ENCODE measurements around the gene HSP90AB1.

Gene HSP90AB1

DNA sequence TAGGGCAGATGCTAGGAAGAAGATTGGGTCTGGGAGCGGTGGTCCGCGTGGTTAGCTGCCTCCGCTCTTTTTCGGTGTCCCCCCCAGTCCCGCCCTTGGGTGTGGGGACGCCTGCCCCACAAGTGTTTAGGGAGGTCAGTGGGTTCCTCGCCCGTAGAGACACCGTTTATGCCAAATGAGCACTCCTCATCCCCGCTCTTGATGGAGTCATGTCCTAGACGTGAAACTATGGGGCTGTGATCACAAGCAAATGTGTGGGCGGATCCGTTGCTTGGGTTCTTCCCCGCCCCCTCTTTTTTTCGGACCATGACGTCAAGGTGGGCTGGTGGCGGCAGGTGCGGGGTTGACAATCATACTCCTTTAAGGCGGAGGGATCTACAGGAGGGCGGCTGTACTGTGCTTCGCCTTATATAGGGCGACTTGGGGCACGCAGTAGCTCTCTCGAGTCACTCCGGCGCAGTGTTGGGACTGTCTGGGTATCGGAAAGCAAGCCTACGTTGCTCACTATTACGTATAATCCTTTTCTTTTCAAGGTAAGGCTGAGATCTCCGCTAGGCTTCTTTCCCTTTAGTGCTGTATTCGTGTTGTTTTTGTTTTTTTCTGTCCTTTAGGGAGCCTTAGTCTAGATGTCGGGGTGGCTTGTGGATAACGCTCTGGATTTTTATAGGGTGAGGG lies at the start of gene HSP90AB1:
TSS of gene HSP90AB1 (plus strand) at position 439 of the 675 bp plus-strand sequence. CDS start 1,529 bp downstream, outside the sequence.
- DNase-seq: peak; percentile 93

DNA sequence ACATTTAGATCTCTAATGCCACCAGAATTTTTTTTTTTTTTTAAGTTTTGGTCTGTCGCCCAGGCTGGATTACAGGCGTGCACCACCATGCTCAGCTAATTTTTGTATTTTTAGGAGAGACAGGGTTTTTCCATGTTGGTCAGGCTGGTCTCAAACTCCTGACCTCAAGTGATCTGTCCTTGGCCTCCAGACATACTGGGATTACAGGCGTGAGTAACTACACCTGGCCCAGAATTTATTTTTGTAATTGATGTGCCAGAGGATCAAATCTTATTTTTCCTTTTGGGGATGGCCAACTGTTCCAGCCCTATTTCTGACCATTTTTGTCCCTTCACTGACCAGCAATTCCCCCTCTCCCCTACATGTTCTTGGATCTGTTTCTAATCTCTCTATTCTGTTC lies 48.2 kb upstream of the HSP90AB1 start:
- DNase-seq: no peak

DNA sequence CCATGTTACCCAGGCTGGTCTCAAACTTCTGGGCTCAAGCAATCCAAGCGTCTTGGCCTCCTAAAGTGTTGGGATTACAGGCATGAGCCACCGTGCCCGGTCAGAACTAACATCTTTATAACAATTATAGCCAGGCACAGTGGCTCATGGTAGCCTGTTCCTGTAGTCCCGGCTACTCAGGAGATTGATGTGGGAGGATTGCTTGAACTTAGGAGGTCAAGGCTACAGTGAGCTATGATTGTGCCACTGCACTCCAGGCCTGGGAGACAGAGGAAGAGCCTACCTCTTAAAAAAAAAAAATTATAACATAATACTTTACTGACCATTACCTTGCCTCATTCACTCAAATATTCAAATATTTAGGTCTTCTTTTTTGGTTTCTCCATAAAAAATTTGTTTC lies 47.0 kb upstream of the HSP90AB1 start:
- no peak for DNase-seq

DNA sequence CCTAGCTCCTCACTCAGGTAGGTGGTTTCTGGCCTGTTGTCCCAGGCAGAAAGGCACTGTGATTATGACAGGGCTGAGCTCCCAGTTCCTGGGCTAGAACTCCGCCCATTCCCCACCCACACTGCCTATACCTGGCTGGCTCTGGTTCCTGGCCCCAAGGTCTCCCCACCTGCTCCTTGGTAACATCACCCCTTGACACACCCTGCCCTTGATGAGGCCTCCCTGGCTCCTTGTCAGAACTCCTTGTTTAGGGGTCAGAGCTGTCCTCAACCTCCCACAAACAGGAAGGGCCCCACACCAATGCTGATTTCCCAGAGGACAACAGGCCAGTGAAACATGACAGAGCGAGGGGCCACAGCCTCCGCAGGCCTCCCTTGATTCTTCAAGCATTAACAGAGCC lies 45.7 kb upstream of the HSP90AB1 start:
- DNase-seq: no peak

DNA sequence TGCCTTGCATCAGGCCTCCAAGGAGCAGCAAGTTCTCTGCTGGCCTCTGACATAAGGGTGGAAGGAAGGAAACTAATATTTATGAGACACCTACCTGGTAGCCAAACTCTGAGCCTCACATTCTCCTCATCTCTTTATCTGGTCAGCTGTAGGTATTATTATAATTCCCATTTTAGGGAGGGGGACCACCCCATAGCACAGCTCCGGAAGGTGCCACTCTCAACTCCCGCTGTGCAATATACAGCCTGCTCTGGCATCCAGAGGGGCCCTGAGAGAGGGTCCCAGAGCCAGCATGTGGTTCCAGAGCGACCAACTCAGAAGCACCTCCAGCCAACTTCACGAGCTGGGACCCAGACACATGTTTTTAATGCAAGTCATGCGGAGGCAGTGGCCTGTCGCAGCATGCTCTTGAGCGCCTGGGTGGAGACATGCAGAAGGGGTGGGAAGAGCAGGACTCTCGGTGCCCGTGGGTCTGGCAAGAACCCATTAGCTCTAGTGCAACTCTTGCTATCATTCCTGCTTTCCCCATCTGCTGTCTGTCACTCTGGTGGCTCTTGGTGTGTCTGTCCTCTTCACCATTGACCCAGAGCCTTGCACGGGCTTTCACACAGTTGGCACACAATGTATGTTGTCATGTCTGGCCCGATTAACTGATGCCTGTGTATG lies 45.1 kb upstream of the HSP90AB1 start:
- DNase-seq: no peak

DNA sequence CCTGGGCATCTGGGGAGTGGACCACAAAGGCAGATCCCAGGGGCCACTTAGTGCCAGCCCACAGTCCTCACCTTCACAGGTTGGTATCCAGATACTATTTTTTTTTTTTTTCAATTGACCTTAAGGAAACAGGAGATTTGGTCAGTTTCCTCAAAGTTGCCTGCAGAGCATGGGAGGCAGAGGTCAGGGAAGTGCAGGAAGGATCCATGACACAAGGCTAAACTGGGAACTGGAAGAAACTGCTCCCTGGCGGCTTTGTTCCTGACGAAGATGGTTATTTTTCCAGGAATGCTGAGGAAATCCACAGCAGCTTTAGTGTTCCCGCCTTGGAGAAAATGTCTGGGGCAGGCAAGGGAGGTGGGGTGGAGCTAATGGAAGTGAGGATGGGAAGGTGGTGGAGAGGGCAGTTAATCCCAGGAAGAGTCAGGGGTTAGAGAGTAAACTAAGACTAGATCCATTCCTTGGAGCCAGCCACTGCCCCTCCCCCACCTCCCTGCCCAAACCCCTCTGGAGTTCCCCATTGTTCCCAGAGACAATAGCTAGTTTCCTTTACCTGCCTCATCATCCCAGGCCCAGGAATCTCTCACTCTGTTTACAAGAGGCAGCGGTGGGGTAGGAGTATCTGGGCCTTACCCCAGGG lies 44.4 kb upstream of the HSP90AB1 start:
- DNase-seq: no peak

DNA sequence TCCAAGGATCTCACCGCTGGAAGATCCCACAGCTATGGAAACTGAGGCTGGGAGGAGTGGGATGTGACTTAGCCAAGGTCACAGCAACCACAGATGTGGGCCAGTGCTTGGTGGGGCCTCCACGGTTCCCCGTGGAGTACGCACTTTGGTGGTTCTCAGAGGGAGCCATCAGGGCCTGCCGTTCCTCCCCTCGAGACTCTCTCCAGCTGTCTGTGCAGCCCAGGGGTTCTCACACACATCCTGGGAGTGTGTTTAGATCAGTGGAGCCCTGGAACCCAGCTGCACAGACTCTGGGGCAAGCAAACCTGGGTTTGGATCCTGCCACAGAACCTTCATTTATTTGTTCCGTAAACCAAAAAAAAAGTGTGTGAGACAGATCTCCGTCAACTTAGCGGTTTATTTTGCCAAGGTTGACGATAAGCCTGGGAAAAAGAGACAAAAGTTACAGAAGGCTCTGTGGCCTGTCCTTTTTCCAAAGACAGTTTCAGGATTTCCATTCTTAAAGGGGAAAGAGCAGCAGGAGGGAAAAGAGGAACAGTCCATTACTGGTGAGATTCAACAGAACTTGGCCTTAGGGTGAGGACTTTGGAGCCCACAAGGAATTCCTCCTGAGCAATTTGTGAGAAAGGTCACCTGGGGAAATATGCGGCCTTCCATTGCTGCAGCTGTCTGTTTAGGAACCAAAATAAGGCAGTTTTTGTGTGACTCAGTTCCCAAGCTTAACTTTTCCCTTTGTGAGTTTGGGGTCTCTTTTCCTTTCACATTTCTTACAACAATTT lies 43.7 kb upstream of the HSP90AB1 start:
- DNase-seq: no peak

DNA sequence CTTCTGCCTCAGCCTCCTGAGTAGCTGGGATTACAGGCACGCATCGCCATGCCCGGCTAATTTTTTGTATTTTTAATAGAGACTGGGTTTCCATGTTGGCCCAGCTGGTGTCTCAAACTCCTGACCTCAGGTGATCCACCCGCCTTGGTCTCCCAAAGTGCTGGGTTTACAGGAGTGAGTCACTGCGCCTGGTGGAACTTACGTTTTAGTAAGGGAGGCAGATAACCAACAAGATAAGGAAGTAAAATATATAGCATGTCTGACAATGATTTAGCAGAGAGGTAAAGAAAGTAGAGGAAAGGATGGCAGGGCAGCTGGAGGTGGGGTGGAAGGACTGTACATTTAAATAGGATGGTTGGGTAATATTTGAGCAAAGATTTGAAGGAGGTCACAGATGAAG lies 42.9 kb upstream of the HSP90AB1 start:
- DNase-seq: no peak

DNA sequence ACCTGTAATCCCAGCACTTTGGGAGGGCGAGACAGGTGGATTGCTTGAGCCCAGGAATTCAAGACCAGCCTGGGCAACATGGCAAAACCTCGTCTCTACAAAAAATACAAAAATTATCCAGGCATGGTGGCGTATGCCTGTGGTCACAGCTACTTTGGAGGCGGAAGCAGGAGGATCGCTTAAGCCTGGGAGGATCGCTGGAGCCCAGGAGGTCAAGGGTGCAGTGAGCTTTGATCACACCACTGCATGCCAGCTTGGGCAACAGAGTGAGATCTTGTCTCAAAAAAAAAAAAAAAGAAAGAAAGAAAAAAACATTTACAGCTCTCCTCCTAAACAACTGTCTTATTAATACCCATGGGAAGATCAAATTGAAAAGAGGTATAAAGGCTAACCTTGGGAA lies 38.9 kb upstream of the HSP90AB1 start:
- no peak for DNase-seq

DNA sequence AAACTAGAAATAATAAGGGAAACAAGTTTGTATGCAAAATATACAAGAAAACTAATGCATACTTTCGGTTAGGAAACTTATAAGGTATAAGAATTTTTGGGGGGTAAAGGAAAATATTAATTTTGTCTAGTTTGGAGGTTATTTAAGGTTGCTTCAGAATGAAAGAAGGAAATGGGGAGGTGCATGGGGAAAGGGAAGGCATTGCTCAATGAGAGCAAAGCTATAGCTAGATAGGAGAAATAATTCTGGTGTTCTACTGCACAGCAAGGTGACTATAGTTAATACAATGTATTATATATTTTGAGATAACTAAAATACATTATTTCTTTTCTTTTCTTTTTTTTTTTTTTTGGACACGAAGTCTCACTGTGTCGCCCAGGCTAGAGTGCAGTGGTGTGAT lies 35.6 kb upstream of the HSP90AB1 start:
- DNase-seq: no peak

DNA sequence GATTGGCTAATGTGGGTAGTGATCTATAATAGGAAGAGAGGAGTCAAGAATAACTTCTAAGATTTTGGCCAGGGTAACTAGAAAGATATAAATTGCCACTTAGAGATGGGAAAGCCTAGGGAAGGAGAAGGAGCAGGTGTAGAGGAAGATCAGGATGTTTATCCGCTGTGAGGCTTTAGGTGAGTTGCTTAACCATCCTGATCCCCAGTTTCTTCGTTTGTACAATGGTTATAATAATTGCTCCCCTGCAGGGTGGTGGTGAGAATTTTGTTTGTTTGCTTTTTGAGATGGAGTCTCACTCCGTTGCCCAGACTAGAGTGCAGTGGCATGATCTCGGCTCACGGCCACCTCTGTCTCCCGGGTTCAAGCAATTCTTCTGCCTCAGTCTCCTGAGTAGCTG lies 32.6 kb upstream of the HSP90AB1 start:
- DNase-seq: no peak

DNA sequence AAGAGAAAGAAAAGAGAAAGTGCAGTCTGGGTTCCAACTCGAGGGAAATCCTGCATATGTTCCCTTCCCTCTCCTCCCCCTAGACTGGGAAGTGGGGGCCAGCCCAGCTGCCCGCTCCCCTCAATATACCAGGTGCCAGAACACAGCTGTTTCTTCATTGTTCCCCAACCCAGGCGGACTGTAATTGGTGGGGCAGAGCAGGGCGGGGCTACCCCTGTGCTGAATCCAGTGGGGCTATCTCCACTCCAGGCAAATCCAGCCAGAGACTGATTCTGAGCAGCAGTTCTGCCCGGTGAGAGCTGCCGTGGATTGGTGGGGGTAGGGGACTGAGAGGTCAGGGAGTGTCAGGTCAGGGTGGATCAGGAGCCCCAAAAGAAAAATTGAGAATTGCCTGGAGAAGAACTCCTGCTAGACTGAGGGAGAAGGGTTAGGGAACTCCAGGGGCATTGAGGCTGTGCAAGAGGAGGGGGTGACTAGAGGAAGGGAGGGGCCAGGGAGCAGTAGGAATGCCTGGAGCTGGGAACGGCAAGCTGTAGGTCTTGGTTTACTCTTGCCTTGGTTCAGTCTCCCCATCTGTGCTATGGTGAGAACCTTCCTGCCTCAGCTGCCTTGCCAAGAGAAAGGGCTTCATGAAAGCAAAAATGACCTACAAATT lies 30.1 kb upstream of the HSP90AB1 start, which contains the start of gene MYMX:
TSS of gene MYMX (plus strand) at position 250 of the 655 bp plus-strand sequence. CDS start 546 bp downstream, outside the sequence.
- DNase-seq: no peak

DNA sequence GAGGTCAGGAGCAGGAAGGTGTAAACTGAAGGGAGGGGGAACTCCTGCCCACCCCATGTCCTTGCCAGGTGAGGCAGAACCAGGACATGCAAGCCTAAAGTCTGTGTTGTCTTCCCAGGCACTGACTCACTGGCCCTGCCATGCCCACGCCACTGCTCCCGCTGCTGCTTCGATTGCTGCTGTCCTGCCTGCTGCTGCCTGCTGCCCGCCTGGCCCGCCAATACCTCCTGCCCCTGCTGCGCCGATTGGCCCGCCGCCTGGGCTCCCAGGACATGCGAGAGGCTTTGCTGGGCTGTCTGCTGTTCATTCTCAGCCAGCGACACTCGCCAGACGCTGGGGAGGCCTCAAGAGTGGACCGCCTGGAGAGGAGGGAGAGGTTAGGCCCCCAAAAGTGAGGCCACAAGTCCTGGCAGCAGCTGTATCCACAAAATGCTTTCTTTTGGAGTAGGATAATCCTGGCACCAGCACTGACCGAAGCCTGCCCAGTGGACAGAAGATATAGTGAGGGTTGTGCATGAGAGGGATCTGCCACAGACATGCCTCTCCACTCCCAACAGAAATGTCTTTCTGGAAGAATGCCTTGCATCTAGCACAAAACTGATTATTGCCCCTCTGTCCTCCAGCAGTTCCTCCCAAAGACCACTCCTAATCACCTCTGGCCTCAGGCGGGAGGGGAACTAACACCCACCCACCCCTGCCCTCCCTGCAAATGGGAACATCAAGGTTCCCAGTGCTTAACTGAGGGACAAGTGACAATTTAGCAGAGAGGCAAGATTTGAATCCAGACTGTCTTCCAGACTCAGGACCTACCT lies 29.4 kb upstream of the HSP90AB1 start:
- DNase-seq: peak; percentile 35

DNA sequence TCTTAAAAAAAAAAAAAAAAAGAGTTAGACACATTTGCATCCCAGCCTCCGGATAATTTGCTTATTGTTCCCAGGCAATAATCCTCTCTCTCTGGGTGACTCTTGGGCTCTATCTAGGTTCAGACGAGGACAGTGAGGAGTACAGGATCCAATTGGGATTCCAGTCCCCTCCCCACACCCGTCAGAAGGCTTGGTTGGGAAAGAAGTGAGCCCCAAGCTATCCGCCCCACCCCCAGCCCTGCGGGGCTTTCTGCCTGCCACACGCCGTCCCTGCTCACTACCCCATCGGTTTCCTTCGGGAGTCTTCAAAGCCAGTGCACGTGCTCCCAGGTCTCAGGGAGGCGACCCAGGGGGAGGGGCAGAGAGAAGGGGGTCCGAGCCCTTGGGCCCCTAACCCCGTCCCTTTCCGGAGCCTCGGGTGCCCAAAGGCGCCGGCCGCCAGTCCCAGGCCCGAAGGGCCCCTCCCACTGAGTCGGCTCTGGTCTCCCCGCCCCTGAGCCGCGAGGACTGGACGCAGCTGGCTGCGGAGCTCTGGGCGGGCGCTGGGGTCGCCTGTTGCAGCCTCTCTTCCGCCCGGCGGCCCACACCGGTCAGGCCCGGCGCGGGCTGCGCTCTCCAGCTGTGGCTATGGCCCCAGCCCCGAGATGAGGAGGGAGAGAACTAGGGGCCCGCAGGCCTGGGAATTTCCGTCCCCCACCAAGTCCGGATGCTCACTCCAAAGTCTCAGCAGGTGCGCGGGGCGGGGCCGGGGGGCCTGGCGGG lies 27.7 kb upstream of the HSP90AB1 start:
- peak; percentile 54 for DNase-seq

DNA sequence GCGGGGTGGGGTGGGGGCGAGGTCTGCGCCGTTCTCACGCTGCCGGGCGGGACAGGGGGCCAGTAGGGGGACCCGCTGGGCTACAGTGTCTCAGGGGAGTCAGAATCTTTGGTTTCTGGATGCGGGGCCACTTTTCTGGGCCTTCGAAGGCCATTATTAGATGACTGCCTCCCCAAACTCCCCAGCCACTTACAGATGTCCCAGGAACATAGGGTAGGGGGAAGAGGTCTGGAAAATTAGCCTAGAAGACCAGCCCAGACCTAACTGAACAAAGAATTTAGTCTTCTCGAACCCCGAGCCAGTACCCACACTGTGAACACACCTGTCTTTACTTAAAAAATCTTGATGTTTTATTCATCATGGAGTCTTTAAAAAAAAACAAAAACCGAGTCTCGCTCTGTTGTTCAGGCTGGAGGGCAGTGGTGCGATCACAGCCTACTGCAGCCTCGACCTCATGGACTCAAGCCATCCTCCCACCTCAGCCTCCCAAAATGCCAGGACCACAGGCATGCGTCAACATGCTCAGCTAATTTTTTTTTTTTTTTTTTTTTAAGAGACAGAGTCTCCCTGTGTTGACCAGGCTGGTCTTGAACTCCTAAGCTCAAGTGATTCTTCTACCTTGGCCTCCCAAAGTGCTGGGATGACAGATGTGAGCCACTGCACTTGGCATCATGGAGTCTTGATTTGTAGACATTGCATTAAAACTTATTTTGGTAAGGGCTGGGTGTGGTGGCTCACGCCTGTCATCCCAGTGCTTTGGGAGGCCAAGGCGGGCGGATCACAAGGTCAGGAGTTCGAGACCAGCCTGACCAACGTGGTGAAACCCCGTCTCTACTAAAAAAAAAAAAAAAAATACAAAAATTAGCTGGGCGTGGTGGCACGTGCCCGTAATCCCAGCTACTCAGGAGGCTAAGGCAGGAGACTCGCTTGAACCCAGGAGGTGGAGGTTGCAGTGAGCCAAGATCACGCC lies 26.8 kb upstream of the HSP90AB1 start:
- DNase-seq: no peak

DNA sequence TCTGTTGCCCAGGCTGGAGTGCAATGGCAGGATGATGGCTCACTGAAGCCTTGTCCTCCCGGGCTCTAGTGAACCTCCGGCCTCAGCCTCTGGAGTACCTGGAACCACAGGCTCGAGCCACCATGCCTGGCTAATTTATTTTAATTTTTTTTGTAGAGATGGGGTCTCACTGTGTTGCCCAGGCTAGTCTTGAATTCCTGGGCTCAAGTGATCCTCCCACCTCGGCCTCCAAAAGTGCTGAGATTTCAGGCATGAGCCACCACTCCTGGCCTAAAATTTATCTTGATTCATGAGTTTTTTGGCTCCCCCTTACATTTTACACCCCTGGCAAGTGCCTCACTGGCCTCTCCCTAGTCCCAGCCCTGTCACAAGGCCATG lies 26.0 kb upstream of the HSP90AB1 start:
- no peak for DNase-seq

DNA sequence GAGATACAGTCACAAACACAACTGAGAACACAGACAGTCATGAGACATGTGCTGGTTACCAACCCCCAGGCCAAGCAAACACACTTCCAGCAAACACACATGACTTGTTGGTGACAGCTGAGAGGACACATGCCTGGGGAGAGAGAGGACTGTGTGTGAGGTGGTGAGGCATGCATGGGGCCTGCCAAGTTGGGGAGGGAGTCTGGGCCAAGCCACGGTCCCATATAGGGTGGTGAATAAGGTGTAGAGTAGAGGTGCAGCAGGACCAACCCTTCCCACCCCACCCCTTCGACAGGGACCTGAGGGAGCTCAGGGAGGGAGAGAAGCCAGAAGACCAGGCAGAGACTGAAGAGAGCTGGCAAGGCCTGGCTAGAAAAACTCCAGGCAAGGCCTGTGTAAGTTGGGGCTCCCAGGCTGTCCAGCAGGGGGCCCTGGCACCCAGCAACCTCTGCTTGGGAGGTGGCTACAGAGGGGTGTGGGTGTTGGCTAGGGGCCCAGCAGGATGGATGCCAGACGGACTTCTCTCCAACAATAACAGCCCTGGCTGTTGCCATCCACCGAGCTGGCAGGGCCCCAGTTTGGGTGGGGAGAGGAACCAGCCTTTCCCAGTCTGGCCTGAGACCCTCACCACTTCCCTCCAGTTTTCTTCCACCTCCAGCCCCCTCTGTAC lies 25.5 kb upstream of the HSP90AB1 start:
- DNase-seq: peak; percentile 77

DNA sequence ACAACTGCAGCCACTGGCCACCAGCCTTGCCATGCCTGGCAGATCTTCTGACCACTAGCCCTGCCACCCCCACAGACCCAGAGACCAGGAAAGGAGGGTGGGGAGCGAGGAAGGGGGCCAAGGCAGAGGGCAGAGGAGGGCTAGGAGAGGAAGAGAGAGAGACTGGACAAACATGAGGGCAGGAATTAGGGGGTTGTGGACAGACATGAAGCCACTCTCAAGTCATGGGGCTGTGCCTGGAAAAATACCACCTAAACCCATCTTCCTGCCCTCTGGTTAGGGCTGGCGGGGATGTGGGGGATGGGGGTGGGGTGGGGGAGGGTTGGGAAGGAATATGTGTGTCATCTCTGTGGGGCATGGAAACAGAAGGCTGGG lies 25.0 kb upstream of the HSP90AB1 start:
- DNase-seq: peak; percentile 77

Measured in midbrain (tissue), 1 donor.